Prostate gland (tissue), 2 donors: ENCODE measurements around the gene TIMMDC1. TPM values are rescaled to one million over a fixed set of nuclear protein-coding genes. Genes with fewer than 3 reads are reported as not detected.

Experiments used
- DNase-seq: peaks from one replicate; pipeline ENCODE4 v3.0.0-alpha.2; 2019; ENCODE audit warnings: low spot score
- H3K27ac ChIP-seq, 2 donors: fragments of 200-600 bp; sonication (generic); 2 replicates each; pipeline ENCODE4 v1.5.1; 2017 to 2019
- H3K27me3 ChIP-seq: fragments of 200-600 bp; sonication (generic); replicated peaks from 2 replicates; pipeline ENCODE4 v1.5.1; 2019; ENCODE audit not compliant: insufficient read depth
- H3K36me3 ChIP-seq, 2 donors: fragments of 200-600 bp; sonication (generic); 1 replicate in 1 of 2; 2 replicates in 1 of 2; pipeline versions ENCODE4 v1.5.1 to v1.8.1; 2017 to 2019
- H3K4me1 ChIP-seq: fragments of 200-600 bp; sonication (generic); replicated peaks from 2 replicates; pipeline ENCODE4 v1.5.1; 2019
- H3K4me3 ChIP-seq, 2 donors: fragments of 200-600 bp; sonication (generic); 2 replicates each; pipeline ENCODE4 v1.5.1; 2017 to 2019
- H3K9me3 ChIP-seq: fragments of 200-600 bp; sonication (generic); 2 replicates; pipeline ENCODE4 v1.5.1; 2017
- CTCF ChIP-seq, 4 experiments: fragments of 200-600 bp in 2 of 4; fragments of 450-650 bp in 2 of 4; sonication (generic) in 2 of 4; IDR thresholded peaks; 1 replicate in 3 of 4; 2 replicates in 1 of 4; pipeline ENCODE4 v1.5.1; 2016 to 2019; ENCODE audit warnings: antibody characterized with exemption in 4 of 4, mild to moderate bottlenecking in 2 of 4, moderate library complexity in 2 of 4
- POLR2A ChIP-seq: fragments of 450-650 bp; IDR thresholded peaks from one replicate; pipeline ENCODE4 v1.6.1; 2016; ENCODE audit warnings: antibody characterized with exemption, mild to moderate bottlenecking
- POLR2AphosphoS5 ChIP-seq: sonication (generic); formaldehyde crosslinking; IDR thresholded peaks from one replicate; pipeline ENCODE4 v1.6.1; 2017; ENCODE audit warnings: antibody characterized with exemption
- WGBS: methylation state at CpG from one replicate; pipeline ENCODE4 v1.1.5; 2018; 5-methylcytosine and 5-hydroxymethylcytosine counted together
- intact Hi-C: fragments of 100-400 bp; cut with DNase I; formaldehyde crosslinking; loops from one replicate; pipeline ENCODE4 v1.14.2; 2022
- total RNA-seq, 2 donors: library from RNA; depleted of rRNA; stranded (reverse); fragments of >200 nt; gene quantifications; one replicate each; pipeline ENCODE4 v1.1.0, GENCODE V29; 2016

Gene TIMMDC1
- total RNA-seq, 2 donors from 2014 or later: 65.7 to 67.7 TPM

GRCh38 chr3:119555929-119556328, 57.6 kb downstream of the TIMMDC1 start:
- intact Hi-C loops: no loop called here
- no peak for TF ChIP-seq POLR2A
- TF ChIP-seq CTCF (IDR thresholded peaks at IDR 0.05): no peak
- no peak for TF ChIP-seq POLR2AphosphoS5
- H3K27me3 ChIP-seq: no peaks in the 10 kb centered on the region
- no peaks in the 10 kb centered on the region for H3K9me3 ChIP-seq
- no peak for DNase-seq
- no peaks in the 10 kb centered on the region for H3K36me3 ChIP-seq
- 100% methylated on average over 1 of the region's 1 CpG for WGBS
- H3K27ac ChIP-seq: no peak overlapping the region
- no peaks in the 10 kb centered on the region for H3K4me1 ChIP-seq
- H3K4me3 ChIP-seq: no peak overlapping the region

- intact Hi-C loops: no loop called here
- Histone ChIP-seq H3K27me3 (no peaks in the 10 kb centered on the region), H3K27ac (no peak overlapping the region), H3K9me3 (no peaks in the 10 kb centered on the region), H3K4me1 (no peaks in the 10 kb centered on the region), H3K4me3 (no peak overlapping the region), H3K36me3 (no peaks in the 10 kb centered on the region)
- 86% methylated on average over 7 of the region's 7 CpGs for WGBS
- no peak for DNase-seq
- TF ChIP-seq POLR2A (no peak), POLR2AphosphoS5 (no peak), CTCF (IDR thresholded peaks at IDR 0.05) (no peak)
These were observed 59.0 kb downstream of the TIMMDC1 start for GRCh38 chr3:119557192-119557876.

GRCh38 chr3:119557877-119558269, 59.5 kb downstream of the TIMMDC1 start:
- H3K36me3 ChIP-seq: no peaks in the 10 kb centered on the region
- H3K27ac ChIP-seq: no peak overlapping the region
- H3K4me1 ChIP-seq: no peaks in the 10 kb centered on the region
- WGBS: 62% methylated on average over 3 of the region's 3 CpGs
- intact Hi-C loops: no loop called here
- no peaks in the 10 kb centered on the region for H3K27me3 ChIP-seq
- no peak for TF ChIP-seq POLR2A
- TF ChIP-seq CTCF (IDR thresholded peaks at IDR 0.05): no peak
- TF ChIP-seq POLR2AphosphoS5: no peak
- H3K9me3 ChIP-seq: no peaks in the 10 kb centered on the region
- no peak overlapping the region for H3K4me3 ChIP-seq
- DNase-seq: no peak

GRCh38 chr3:119558626-119559317, 60.4 kb downstream of the TIMMDC1 start:
- WGBS: 95% methylated on average over 9 of the region's 9 CpGs
- no peak for DNase-seq
- Histone ChIP-seq H3K4me3 (no peak overlapping the region), H3K27ac (no peak overlapping the region), H3K4me1 (no peaks in the 10 kb centered on the region), H3K27me3 (no peaks in the 10 kb centered on the region), H3K36me3 (no peaks in the 10 kb centered on the region), H3K9me3 (no peaks in the 10 kb centered on the region)
- TF ChIP-seq POLR2AphosphoS5 (no peak), CTCF (IDR thresholded peaks at IDR 0.05) (no peak), POLR2A (no peak)
- intact Hi-C loops: no loop called here

- H3K36me3 ChIP-seq: no peaks in the 10 kb centered on the region
- 27% methylated on average over 7 of the region's 7 CpGs for WGBS
- intact Hi-C loops: no loop called here
- no peaks in the 10 kb centered on the region for H3K9me3 ChIP-seq
- no peaks in the 10 kb centered on the region for H3K4me1 ChIP-seq
- no peak for TF ChIP-seq POLR2A
- no peak for TF ChIP-seq POLR2AphosphoS5
- no peak for TF ChIP-seq CTCF (IDR thresholded peaks at IDR 0.05)
- DNase-seq: no peak
- H3K27ac ChIP-seq: no peak within 1 kb of the TSS
- no peak within 1 kb of the TSS for H3K4me3 ChIP-seq
- no peaks in the 10 kb centered on the region for H3K27me3 ChIP-seq
These were observed 61.2 kb downstream of the TIMMDC1 start, which contains the start of gene CD80 for GRCh38 chr3:119559441-119559963. CD80 (minus strand) TSS chr3:119559614; CDS start chr3:119557728, 1,886 bp downstream.
